H1 (cell line): ENCODE data around the gene ODAPH. TPM values are rescaled to one million over a fixed set of nuclear protein-coding genes. Genes with fewer than 3 reads are reported as not detected.
A peak's percentile ranks its signal among the peaks of the same experiment; 100 is the strongest.

Experiments used
- CTCF ChIA-PET: fragments of 300-600 bp; sonication (Branson Sonifier 250); formaldehyde crosslinking; loops from one replicate; lab custom pipeline; 2021; ENCODE audit not compliant: partially characterized antibody; lab: Charles Lee
- POLR2A ChIA-PET: fragments of 300-600 bp; sonication (Branson Sonifier 250); formaldehyde crosslinking; loops from one replicate; lab custom pipeline; 2021; ENCODE audit warnings: inconsistent platforms; ENCODE audit not compliant: partially characterized antibody; lab: Charles Lee
- DNase-seq, 2 experiments: peaks; one replicate each; pipeline versions ENCODE4 v3.0.0 to v3.0.0-alpha.2; 2010 to 2022; ENCODE audit warnings: low spot score in 2 of 2, low read depth in 1 of 2, mixed read lengths in 1 of 2
- FAIRE-seq: peaks from 2 replicates; lab custom pipeline; 2011; peaks lifted over from hg19 to GRCh38; lab: Jason Lieb, UNC
- H2AFZ ChIP-seq: 2 replicates; pipeline ENCODE4 v1.8.1; 2012; ENCODE audit warnings: low read length, inconsistent platforms
- H2AK5ac ChIP-seq: 2 replicates; pipeline ENCODE4 v1.6.1; 2013; ENCODE audit warnings: low read depth, low read length
- H2BK120ac ChIP-seq: replicated peaks from 2 replicates; pipeline ENCODE3; 2013; ENCODE audit warnings: low read depth, low read length, inconsistent platforms
- H2BK12ac ChIP-seq: 2 replicates; pipeline ENCODE4 v1.6.1; 2013; ENCODE audit warnings: low read depth, low read length
- H2BK15ac ChIP-seq: 2 replicates; pipeline ENCODE4 v1.6.1; 2013; ENCODE audit warnings: low read length
- H2BK20ac ChIP-seq: 2 replicates; pipeline ENCODE4 v1.6.1; 2013; ENCODE audit warnings: low read length
- H2BK5ac ChIP-seq: 2 replicates; pipeline ENCODE4 v1.6.1; 2013; ENCODE audit warnings: low read depth, low read length
- H3K14ac ChIP-seq: 2 replicates; pipeline ENCODE4 v1.6.1; 2013; ENCODE audit warnings: inconsistent platforms; ENCODE audit not compliant: insufficient read length
- H3K18ac ChIP-seq: 2 replicates; pipeline ENCODE4 v1.6.1; 2013; ENCODE audit warnings: low read length; ENCODE audit errors: extremely low read depth
- H3K23ac ChIP-seq: 2 replicates; pipeline ENCODE4 v1.6.1; 2013; ENCODE audit warnings: inconsistent platforms; ENCODE audit not compliant: insufficient read length
- H3K23me2 ChIP-seq: 2 replicates; pipeline ENCODE4 v1.6.1; 2013; ENCODE audit warnings: low read depth, low read length
- H3K27ac ChIP-seq: 2 replicates; pipeline ENCODE4 v1.6.1; 2011; ENCODE audit warnings: low read depth, low read length, inconsistent platforms
- H3K27me3 ChIP-seq, 4 experiments: replicated peaks in 1 of 4; 1 replicate in 1 of 4; 2 replicates in 3 of 4; pipeline versions ENCODE4 v1.6.1 to v1.8.1; 2011 to 2013; ENCODE audit warnings: low read length in 3 of 4, mild to moderate bottlenecking in 3 of 4, inconsistent platforms in 2 of 4, mixed read lengths in 2 of 4, moderate library complexity in 1 of 4; ENCODE audit not compliant: control insufficient read depth in 3 of 4, insufficient read depth in 3 of 4; ENCODE audit errors: extremely low read depth in 1 of 4
- H3K36me3 ChIP-seq, 4 experiments: 2 replicates each; pipeline versions ENCODE4 v1.6.1 to v1.8.1; 2011 to 2013; ENCODE audit warnings: mild to moderate bottlenecking in 4 of 4, low read length in 3 of 4, moderate library complexity in 2 of 4, control low read depth in 1 of 4, inconsistent platforms in 1 of 4; ENCODE audit not compliant: insufficient read depth in 4 of 4, control insufficient read depth in 2 of 4
- H3K4ac ChIP-seq: replicated peaks from 2 replicates; pipeline ENCODE3; 2013; ENCODE audit warnings: low read length, low read depth, mixed read lengths, inconsistent platforms; ENCODE audit not compliant: insufficient read length
- H3K4me1 ChIP-seq, 4 experiments: replicated peaks in 1 of 4; 1 replicate in 1 of 4; 2 replicates in 3 of 4; pipeline versions ENCODE4 v1.6.1 to v1.8.1; 2011 to 2013; ENCODE audit warnings: low read length in 3 of 4, inconsistent platforms in 2 of 4, mixed read lengths in 1 of 4; ENCODE audit not compliant: insufficient read depth in 4 of 4, control insufficient read depth in 3 of 4
- H3K4me2 ChIP-seq, 2 experiments: 2 replicates each; pipeline versions ENCODE4 v1.6.1 to v1.8.1; 2011 to 2013; ENCODE audit warnings: low read depth in 2 of 2, low read length in 2 of 2, control low read depth in 1 of 2, inconsistent platforms in 1 of 2, mild to moderate bottlenecking in 1 of 2; ENCODE audit not compliant: insufficient read depth in 1 of 2
- H3K4me3 ChIP-seq, 4 experiments: fragments of 200-600, 300-600 bp in 1 of 4; sonication (generic), shearing (Covaris generic), sonication (Bioruptor Twin) in 1 of 4; 2 replicates each; pipeline versions ENCODE4 v1.5.1 to v1.8.1; 2011 to 2016; ENCODE audit warnings: low read length in 4 of 4, low read depth in 3 of 4, control low read depth in 2 of 4, inconsistent platforms in 2 of 4, mild to moderate bottlenecking in 2 of 4, mixed read lengths in 1 of 4, moderate library complexity in 1 of 4; ENCODE audit not compliant: insufficient read depth in 2 of 4; ENCODE audit errors: extremely low read depth in 1 of 4
- H3K56ac ChIP-seq: replicated peaks from 2 replicates; pipeline ENCODE3; 2013; ENCODE audit warnings: low read depth, mild to moderate bottlenecking, mixed read lengths, low read length, inconsistent platforms; ENCODE audit not compliant: insufficient read length
- H3K79me1 ChIP-seq: 2 replicates; pipeline ENCODE4 v1.6.1; 2013; ENCODE audit warnings: low read depth, low read length, control low read depth
- H3K79me2 ChIP-seq, 2 experiments: 2 replicates each; pipeline versions ENCODE4 v1.6.1 to v1.8.1; 2012 to 2013; ENCODE audit warnings: low read length in 2 of 2, mild to moderate bottlenecking in 2 of 2, inconsistent platforms in 1 of 2; ENCODE audit not compliant: insufficient read depth in 2 of 2, control insufficient read depth in 1 of 2
- H3K9ac ChIP-seq, 4 experiments: replicated peaks in 1 of 4; 1 replicate in 1 of 4; 2 replicates in 3 of 4; pipeline versions ENCODE4 v1.6.1 to v1.8.1; 2011 to 2013; ENCODE audit warnings: low read depth in 3 of 4, low read length in 3 of 4, control low read depth in 2 of 4, mild to moderate bottlenecking in 2 of 4, moderate library complexity in 2 of 4, inconsistent platforms in 1 of 4; ENCODE audit errors: extremely low read depth in 1 of 4
- H3K9me3 ChIP-seq, 2 experiments: 2 replicates each; pipeline versions ENCODE4 v1.6.1 to v1.8.1; 2012 to 2013; ENCODE audit warnings: mild to moderate bottlenecking in 2 of 2, moderate library complexity in 2 of 2, control low read depth in 1 of 2, inconsistent platforms in 1 of 2, low read depth in 1 of 2, low read length in 1 of 2, mixed read lengths in 1 of 2; ENCODE audit not compliant: insufficient read depth in 2 of 2
- H4K20me1 ChIP-seq, 2 experiments: replicated peaks in 1 of 2; 2 replicates each; pipeline versions ENCODE3 to v1.8.1; 2011 to 2013; ENCODE audit warnings: inconsistent platforms in 2 of 2, low read length in 2 of 2, mild to moderate bottlenecking in 1 of 2; ENCODE audit not compliant: insufficient read depth in 2 of 2, control insufficient read depth in 1 of 2
- H4K5ac ChIP-seq: 2 replicates; pipeline ENCODE4 v1.6.1; 2013; ENCODE audit warnings: low read length, low read depth, mixed read lengths, inconsistent platforms; ENCODE audit not compliant: insufficient read length
- H4K8ac ChIP-seq: 2 replicates; pipeline ENCODE4 v1.8.0; 2013; ENCODE audit warnings: mild to moderate bottlenecking, moderate library complexity, low read length, inconsistent platforms; ENCODE audit not compliant: insufficient read depth; ENCODE audit errors: extremely low read depth
- H4K91ac ChIP-seq: replicated peaks from 2 replicates; pipeline ENCODE3; 2013; ENCODE audit warnings: low read length, mixed read lengths, inconsistent platforms; ENCODE audit not compliant: insufficient read length
- CEBPB ChIP-seq: IDR thresholded peaks from 2 replicates; pipeline ENCODE4 v1.6.1; 2012; ENCODE audit warnings: low read depth, low read length
- RFX5 ChIP-seq: IDR thresholded peaks from 2 replicates; pipeline ENCODE4 v1.6.1; 2011; ENCODE audit warnings: low read depth, low read length, improper control_type of control experiment, borderline replicate concordance
- WGBS, 2 experiments: shearing (Covaris generic) in 1 of 2; methylation state at CpG; one replicate each; pipeline versions ENCODE4 v1.1.6 to v1.1.7; 2013 to 2015; ENCODE audit warnings: low lambda C conversion rate in 2 of 2, mixed read lengths in 2 of 2, inconsistent platforms in 1 of 2, low coverage in 1 of 2, missing lambda C conversion rate in 1 of 2; ENCODE audit not compliant: insufficient replicate concordance in 2 of 2, insufficient coverage in 1 of 2, insufficient read length in 1 of 2; ENCODE audit errors: extremely low coverage in 1 of 2, missing lambda C conversion rate in 1 of 2; 5-methylcytosine and 5-hydroxymethylcytosine counted together
- polyA plus RNA-seq, 7 experiments: library from polyadenylated mRNA; depleted of rRNA in 3 of 7; stranded (reverse) in 5 of 7; unstranded in 2 of 7; fragments of >200 nt in 5 of 7; fragments of 200-250 nt in 2 of 7; gene quantifications; 1 replicate in 5 of 7; 2 replicates in 1 of 7; 4 replicates in 1 of 7; pipeline versions ENCODE4 v1.2.1 to v1.2.3, GENCODE V29; 2011 to 2013; ENCODE audit warnings: missing spikeins in 2 of 7, mixed read lengths in 2 of 7
- total RNA-seq: library from RNA; stranded (reverse); fragmentation: NEBNext Ultra II Directional; extraction: Animal tissue kit (Norgen Biotek cat#: 25700); gene quantifications from 2 replicates; pipeline ENCODE4 v1.2.1, GENCODE V29; 2021

ODAPH gene
- total and polyA plus RNA-seq, 2 of the 8 experiments (the other 6 are each of a cell fraction or from before 2014, with no cell fraction given), result not detected

GRCh38 chr4:75593393-75593792 lies 37.5 kb downstream of the ODAPH start:
- Histone ChIP-seq H3K56ac (no peak overlapping the region), H3K4me1 (no peaks in the 10 kb centered on the region), H2AK5ac (no peak overlapping the region), H2AFZ (no peak overlapping the region), H3K18ac (no peak overlapping the region), H3K23ac (no peak overlapping the region), H3K36me3 (no peaks in the 10 kb centered on the region), H4K5ac (no peak overlapping the region), H2BK12ac (no peak overlapping the region), H2BK5ac (no peak overlapping the region), H3K79me1 (no peaks in the 10 kb centered on the region), H4K91ac (no peak overlapping the region), H4K20me1 (no peaks in the 10 kb centered on the region), H3K14ac (no peak overlapping the region), H2BK20ac (no peak overlapping the region), H3K4me3 (no peak overlapping the region), H3K27ac (no peak overlapping the region), H3K79me2 (no peaks in the 10 kb centered on the region), H4K8ac (no peak overlapping the region), H3K4me2 (no peak overlapping the region), H2BK120ac (no peak overlapping the region), H3K23me2 (no peaks in the 10 kb centered on the region), H3K9ac (no peak overlapping the region), H3K4ac (no peak overlapping the region), H3K27me3 (no peaks in the 10 kb centered on the region), H2BK15ac (no peak overlapping the region), H3K9me3 (no peaks in the 10 kb centered on the region)
- TF ChIP-seq RFX5 (no peak), CEBPB (peak; percentile 25; the same call in 1 of the 2 replicates)
- DNase-seq (no peak), FAIRE-seq (no peak)
- ChIA-PET POLR2A (no interaction called here), CTCF (no interaction called here)
- 95% methylated on average over 1 of the region's 1 CpG; no CpG with 5 or more reads in 1 of the 2 experiments for WGBS, 2 experiments
